T follicular helper cell (primary cell): ENCODE data around the gene TRMT1L.

Source experiments
- DNase-seq: peaks from one replicate; pipeline ENCODE4 v3.0.0-alpha.2; 2020; ENCODE audit warnings: low read depth

Gene TRMT1L

DNA sequence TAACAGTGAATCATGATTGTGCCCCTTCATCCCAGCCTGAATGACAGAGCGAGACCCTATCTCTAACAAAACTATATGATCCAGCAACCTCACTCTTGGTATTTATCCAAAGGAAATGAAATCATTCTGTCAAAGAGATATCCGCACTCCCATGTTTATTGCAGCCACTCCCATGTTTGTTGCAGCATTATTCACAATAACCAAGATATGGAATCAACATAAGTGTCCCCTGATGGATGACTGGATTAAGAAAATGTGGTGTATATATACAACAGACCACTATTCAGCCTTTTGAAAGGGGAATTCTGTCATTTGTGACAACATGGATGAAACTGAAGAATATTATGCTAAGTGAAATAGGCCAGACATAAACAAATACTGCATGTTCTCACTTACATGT lies 44.4 kb downstream of the TRMT1L start:
- DNase-seq: no peak

DNA sequence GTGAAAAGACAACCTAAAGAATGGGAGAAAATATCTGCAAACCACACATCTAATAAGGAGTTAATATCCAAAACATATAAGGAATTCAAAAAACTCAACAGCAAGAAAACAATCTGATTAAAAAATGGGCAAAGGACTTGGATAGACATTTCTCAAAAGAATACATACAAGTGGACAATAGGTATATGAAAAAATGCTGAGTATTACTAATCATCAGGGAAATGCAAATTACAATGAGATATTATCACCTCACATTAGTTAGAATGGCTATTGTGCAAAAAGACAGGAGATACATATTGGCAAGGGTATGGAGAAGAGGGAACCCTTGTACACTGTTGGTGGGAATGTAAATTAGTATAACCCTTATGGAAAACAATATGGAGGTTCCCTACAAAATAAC lies 44.9 kb downstream of the TRMT1L start:
- no peak for DNase-seq

DNA sequence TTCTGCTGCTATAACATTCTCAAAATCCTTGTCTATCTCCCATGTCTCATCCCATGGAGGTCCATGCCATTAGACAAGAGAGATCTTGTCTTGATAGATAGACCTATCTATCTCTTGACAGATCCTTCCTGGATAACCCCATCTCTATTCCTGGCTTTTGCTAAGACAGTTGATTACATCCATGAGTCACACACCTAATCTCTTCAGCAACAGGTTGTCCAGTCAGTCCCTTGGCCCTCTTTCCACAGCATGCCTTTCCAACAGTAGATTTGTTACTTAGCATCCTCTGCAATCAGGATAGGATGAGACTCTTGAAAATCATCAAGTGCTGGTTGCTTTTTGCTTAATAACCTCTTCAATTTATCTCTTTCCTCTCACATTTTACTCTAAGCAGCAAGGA lies 46.6 kb downstream of the TRMT1L start:
- no peak for DNase-seq

DNA sequence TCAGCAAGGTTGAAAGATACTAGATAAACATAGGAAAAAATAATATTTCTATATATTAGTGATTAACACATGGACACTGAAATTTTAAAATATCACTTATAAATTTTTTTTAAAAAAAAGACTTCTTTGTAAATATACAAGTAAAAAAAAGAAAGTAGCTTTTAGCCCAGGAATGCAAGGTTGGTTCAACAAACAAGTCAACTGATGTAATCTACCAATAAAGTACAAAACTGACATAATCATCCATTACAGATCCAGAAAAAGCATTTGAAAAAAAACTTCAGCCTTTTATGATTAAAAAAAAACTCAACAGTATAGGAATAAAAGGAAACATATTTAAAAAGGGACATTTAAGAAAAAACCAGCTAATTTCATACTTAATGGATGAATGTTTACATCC lies 48.4 kb downstream of the TRMT1L start:
- DNase-seq: no peak

DNA sequence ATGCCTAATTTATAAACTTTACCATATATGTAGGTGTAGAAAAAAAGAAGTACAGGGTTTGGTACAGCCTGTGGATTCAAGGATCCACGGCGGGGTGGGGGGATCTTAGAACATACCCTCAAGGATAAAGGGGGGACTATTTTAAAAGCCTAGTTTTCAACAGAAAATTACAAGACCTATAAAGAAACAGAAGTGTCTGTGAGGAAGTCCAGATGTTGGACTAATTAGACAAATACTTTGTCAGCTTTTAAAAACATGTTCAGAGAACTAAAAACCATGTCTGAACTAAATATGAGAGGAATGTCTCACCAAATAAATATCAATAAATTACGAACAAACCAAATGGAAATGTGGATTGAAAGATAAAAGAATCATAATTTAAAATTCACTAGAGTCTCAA lies 51.6 kb downstream of the TRMT1L start:
- no peak for DNase-seq

DNA sequence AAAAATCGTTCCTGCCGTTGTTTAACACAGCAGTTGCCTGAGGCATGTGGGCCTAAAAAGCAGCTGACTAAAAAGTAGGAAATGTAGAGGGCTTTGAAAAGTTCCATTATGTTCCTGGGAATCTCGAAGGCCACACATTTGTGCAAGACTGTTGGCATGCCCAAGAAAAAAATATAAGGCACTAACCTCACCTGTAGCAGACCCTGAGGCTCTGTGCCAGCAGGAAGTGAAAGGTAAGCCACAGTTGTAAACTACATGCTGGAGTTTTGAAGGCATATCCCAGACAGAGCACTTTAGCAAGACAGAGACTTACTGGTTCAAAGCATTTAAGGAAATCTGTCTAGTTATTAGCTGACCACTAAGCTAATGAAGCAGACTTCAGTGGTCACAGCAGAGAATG lies 52.7 kb downstream of the TRMT1L start:
- DNase-seq: no peak

DNA sequence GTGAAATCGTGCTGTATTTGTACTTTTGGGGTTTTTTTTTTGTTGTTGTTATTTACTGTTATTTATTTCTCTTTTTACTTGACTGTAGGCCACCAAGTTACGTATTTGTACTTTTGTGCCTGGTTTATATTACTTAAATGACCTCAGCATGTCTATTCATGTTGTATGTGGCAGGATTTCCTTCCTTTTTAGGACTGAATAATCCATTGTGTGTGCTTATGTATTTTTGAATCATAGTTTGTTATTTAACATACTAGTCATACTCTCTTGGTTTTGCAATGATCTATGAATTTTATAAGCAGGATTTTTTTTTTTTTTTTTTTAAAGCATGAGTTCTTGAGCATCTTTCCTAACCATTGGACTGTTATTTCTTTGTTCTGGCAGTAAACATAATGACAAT lies 60.2 kb downstream of the TRMT1L start:
- no peak for DNase-seq

DNA sequence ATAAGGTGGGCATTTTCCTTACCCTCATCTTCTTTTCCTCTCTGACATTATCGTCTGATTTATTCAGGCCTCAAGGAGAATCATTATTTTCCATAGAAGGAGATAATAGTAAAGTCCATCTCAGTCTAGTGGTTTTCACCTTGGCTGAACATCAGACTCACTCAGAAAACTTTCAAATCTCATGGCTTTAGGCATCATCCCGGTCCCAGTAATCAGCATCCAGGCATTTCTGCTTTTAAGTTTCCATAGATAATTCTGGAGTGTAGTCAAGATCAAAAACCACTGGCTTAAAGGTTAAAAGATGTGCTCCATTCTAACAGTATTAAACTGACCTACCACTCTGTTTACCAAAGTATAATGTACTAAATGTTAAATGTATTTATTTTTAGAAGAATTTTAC lies 62.0 kb downstream of the TRMT1L start:
- no peak for DNase-seq

DNA sequence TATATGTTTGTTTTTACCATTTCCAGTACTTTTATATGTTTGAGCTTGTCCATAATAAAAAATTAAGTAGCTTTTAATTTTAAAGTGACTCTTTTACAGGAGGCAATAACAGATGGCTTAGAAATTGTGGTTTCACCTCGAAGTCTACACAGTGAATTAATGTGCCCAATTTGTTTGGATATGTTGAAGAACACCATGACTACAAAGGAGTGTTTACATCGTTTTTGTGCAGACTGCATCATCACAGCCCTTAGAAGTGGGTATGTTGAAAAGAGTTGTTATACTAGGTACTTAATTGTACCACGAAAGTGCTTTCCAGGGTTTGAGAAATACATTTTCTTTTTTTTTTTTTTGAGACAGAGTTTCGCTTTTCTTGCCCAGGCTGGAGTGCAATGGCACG lies 65.3 kb downstream of the TRMT1L start:
- DNase-seq: no peak

DNA sequence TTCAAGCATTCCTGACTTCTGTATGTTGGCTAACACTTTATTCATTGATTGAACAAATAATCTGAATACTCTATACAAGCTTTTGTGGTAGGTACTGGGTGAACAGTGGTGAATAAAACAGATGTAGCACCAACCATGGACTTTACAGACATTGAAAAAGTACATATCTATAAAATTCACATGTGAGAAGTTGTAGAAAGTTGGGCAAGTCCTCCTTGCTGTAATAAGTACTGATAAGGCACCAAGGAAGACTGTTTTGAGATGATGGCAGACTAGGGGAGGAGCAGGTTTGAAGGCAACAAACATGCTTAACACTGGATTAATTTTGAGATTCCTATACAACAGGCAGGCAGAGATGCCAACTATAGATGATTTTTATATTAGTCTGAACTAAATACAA lies 69.0 kb downstream of the TRMT1L start:
- DNase-seq: no peak

DNA sequence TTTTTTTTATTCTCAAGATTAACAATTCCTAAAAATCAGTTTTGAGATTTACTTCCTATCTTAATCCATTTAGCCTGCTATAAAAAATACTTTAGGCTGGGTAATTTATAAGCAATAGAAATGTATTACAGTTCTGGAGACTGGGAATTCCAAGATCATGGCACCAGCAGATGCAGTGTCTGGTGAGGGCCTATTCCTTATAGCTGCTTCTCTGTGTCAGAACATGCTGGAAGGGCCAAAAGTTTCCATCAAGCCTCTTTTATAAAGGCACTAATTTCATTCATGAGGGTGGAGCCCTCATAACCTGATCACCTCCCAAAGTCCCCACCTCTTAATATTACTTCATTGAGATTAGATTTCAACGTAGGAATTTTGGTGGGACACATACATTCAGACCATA lies 69.7 kb downstream of the TRMT1L start:
- no peak for DNase-seq

DNA sequence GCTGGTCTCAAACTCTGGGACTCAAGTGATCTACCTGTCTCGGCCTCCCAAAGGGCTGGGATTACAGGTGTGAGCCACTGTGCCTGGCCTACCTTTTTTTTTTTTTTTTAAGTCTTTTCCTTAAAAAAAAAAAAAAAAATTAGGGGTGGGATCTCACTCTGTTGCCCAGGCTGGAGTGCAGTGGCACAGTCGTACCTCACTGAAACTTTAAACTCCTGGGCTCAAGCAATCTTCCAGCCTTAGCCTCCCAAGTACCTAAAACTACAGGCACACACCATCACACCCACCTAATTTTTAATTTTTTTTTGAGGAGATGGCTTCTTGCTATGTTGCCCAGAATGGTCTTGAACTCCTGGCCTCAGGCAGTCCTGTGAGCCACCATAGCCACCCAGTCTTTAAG lies 72.9 kb downstream of the TRMT1L start:
- DNase-seq: no peak

DNA sequence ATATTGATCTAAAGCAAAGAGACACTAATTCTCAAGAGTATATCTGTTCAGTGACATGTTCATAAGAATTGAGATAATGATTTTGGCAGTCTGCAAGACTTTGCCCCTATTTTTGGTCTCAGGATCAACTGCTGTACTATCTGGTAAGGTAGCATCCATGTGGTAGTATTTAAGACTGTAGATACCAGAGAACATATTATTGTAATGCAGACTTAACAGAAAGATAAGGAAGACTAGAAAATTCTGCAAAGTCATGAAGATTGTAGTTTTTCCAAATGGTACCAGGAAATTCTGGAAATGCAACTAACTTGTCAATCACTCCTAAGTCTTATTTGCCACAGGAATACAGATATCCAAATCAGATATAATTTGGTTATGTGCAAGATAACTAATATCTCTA lies 76.3 kb downstream of the TRMT1L start:
- DNase-seq: no peak

DNA sequence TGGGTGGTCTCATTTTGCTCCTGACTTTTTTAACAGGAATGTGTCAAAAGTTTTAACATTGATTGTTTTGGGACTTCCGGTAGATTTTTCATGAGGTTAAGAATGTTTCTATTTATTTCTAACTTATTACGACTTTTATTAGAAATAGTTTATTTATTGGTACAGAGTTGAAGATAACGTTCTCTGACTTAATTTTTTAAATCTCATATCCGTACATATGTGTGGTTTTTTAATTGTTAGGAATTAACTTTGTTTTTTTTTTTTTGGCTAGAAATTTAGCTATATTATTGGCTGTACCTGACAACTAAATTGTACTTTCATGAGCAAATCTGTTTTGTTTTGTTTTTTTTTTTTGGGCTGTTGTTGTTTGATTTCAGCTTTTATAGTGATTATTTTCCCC lies 79.4 kb downstream of the TRMT1L start:
- DNase-seq: no peak

DNA sequence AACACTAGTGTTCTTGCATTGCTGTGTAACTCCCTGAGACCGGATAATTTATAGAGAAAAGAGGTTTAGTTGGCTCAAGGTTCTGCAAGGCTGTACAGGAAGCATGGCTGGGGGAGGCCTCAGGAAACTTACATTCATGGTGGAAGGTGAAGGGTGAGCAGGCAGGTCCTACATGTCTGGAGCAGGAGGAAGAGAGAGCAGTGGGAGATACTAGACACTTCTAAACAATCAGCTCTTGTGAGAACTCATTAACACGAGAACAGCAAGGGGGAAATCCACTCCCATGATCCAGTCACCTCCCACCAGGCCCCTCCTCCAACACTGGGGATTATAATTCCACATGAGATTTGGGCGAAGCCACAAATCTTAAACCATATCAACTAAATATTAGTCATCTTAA lies 81.3 kb downstream of the TRMT1L start:
- DNase-seq: no peak

DNA sequence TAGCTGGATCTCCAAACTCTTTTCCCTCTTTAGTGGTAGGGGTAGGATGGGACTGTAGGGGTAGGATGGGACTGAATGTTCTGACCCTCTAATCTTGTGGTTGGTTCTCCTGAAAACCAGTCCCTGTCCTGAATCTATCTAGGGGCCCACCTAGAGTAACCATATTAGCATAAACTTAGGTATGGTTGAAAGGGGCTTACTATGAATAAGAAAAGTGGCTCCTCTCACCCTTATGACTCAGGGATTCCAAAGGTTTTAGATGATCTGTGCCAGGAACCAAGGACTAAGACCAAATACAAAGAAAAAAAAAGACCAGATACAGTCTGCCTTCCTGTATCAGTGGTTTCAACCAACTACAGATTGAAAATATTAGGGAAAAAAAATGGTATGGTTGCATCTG lies 82.4 kb downstream of the TRMT1L start:
- DNase-seq: no peak

DNA sequence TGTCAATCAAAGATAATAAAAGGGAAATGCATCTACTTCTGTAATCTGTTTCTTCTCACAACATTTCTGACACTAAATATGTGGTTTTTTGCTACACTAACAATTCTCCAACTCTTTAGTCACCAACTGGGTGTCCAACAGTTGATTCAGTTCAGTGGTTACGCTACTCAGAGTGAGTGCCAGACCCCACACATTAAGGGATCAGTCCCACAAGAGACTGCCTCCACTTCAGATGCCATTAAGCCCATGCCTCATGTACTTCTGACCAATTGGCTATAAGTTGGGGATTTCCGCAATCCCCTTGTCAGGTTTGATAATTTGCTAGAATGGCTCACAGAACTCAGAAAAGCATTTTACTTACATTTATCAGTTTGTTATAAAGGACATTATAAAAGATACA lies 83.0 kb downstream of the TRMT1L start:
- no peak for DNase-seq

DNA sequence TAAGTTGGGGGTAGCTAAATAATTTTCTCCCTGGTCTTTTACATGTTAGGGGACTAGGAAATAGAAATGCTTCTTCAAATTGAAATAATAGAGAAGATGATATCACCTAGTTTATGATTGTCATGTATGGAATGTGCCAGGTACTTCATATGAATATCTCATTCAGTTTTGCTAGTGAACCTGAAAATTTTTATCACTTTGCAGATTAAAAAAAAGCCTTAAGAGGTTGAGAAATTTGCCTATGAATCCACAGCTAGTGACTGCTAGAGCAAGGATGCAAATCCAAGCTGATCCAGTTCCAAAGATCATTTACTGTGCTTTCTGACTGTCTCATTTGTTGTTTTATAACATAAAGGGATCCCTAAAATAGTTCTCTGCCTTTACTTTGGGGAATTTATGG lies 86.7 kb downstream of the TRMT1L start:
- no peak for DNase-seq

DNA sequence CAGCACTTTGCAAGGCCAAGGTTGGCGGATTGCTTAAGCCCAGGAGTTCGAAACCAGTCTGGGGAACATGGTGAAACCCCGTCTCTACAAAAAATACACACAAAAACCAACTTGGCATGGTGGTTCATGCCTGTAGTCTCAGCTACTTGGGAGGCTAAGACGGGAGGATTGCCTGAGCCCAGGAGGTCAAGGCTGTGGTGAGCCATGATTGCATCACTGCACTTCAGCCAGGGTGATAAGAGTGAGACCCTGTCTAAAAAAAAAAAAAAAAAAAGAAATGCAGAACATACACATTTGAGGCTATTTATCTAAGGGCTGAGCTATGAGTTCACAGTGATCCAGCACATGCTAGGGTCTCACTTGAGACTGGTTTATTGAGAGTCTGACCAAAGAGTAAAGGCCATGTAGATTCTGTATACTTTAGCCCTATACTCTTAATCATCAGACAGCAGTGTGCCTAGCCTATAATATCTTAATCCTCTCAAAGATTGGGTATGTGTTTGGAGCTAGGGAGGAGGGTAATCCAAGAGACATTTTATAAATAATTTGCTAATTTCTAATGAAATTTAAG lies 87.5 kb downstream of the TRMT1L start:
- no peak for DNase-seq

DNA sequence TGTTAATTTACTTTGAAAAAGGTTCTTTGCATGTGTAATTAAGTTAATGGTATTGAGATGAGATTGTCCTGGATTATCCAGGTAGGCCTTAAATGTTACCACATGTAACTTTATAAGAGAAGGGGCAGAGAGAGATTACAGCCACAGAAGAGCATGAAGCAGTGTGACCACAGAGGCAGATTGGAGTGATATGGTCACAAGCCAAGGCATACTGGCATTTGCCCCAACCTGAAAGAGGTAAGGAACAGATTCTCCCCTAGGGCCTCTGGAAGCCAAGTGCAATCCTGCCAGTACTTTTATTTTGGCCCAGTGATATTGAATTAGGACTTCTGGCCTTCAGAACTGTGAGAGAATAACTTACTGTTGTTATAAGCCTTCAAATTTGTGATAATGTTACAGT lies 88.4 kb downstream of the TRMT1L start:
- no peak for DNase-seq
